Endothelial cell of umbilical vein (primary cell): ENCODE results near the gene CTSC. TPM values are rescaled to one million over a fixed set of nuclear protein-coding genes. Genes with fewer than 3 reads are reported as not detected.
"Not testable (repeated sequence)": the region's sequence is repeated elsewhere in the genome, so short reads cannot be mapped to it uniquely, and the experiment has no call there.

ENCODE experiments used
- BruUV-seq: library from RNA; stranded (reverse); fragments of 400-500 nt; replicated peaks from 2 replicates; lab custom pipeline; 2021; lab: Mats Ljungman, UMichigan
- CTCF ChIA-PET: fragments of 300-600, 350-600 bp; sonication (Branson Sonifier 250); formaldehyde crosslinking; loops from one replicate; lab custom pipeline; 2021; ENCODE audit warnings: antibody characterized with exemption, inconsistent platforms; lab: Charles Lee
- POLR2A ChIA-PET: fragments of 300-600, 350-600 bp; sonication (Branson Sonifier 250); formaldehyde crosslinking; loops from one replicate; lab custom pipeline; 2021; ENCODE audit warnings: antibody characterized with exemption, inconsistent platforms; lab: Charles Lee
- DNase-seq: peaks from one replicate; pipeline ENCODE4 v3.0.0-alpha.2; 2011; ENCODE audit warnings: low read depth, low spot score
- FAIRE-seq: peaks from 2 replicates; lab custom pipeline; 2011; peaks lifted over from hg19 to GRCh38; lab: Jason Lieb, UNC
- H2AFZ ChIP-seq: 2 replicates; pipeline ENCODE4 v1.6.0; 2012; ENCODE audit warnings: low read depth, low read length, control low read depth, inconsistent platforms
- H3K27ac ChIP-seq: 2 replicates; pipeline ENCODE4 v1.5.1; 2011; ENCODE audit warnings: low read depth, mild to moderate bottlenecking, control low read depth, low read length, moderate library complexity; ENCODE audit not compliant: insufficient read depth
- H3K27me3 ChIP-seq, 2 experiments: 2 replicates each; pipeline versions ENCODE4 v1.6.0 to v1.6.1; 2011; ENCODE audit warnings: low read length in 2 of 2, mixed read lengths in 1 of 2; ENCODE audit not compliant: control insufficient read depth in 2 of 2, insufficient read depth in 2 of 2
- H3K36me3 ChIP-seq, 2 experiments: 2 replicates in 1 of 2; 3 replicates in 1 of 2; pipeline ENCODE4 v1.5.1; 2011; ENCODE audit warnings: low read length in 2 of 2, mild to moderate bottlenecking in 1 of 2, moderate library complexity in 1 of 2; ENCODE audit not compliant: control insufficient read depth in 2 of 2, insufficient read depth in 2 of 2; ENCODE audit errors: extremely low read depth in 1 of 2
- H3K4me1 ChIP-seq: 3 replicates; pipeline ENCODE4 v1.5.1; 2011; ENCODE audit warnings: mild to moderate bottlenecking, low read length; ENCODE audit not compliant: control insufficient read depth, insufficient read depth; ENCODE audit errors: extremely low read depth
- H3K4me2 ChIP-seq: 2 replicates; pipeline ENCODE4 v1.6.1; 2011; ENCODE audit warnings: low read length, control low read depth, mixed read lengths; ENCODE audit not compliant: insufficient read depth
- H3K4me3 ChIP-seq, 3 experiments: fragments of 200-600 bp in 1 of 3; sonication (generic), shearing (Covaris generic) in 1 of 3; replicated peaks in 1 of 3; 2 replicates each; pipeline ENCODE4 v1.5.1; 2011 to 2016; ENCODE audit warnings: control low read depth in 3 of 3, low read length in 3 of 3, mild to moderate bottlenecking in 2 of 3, inconsistent platforms in 1 of 3, low read depth in 1 of 3, moderate library complexity in 1 of 3; ENCODE audit not compliant: insufficient read depth in 1 of 3
- H3K79me2 ChIP-seq: 2 replicates; pipeline ENCODE4 v1.6.0; 2012; ENCODE audit warnings: low read length, inconsistent platforms; ENCODE audit not compliant: control insufficient read depth, insufficient read depth
- H3K9ac ChIP-seq: replicated peaks from 2 replicates; pipeline ENCODE3; 2011; ENCODE audit warnings: low read length, control low read depth; ENCODE audit not compliant: insufficient read depth; ENCODE audit errors: extremely low read depth
- H3K9me1 ChIP-seq: replicated peaks from 3 replicates; pipeline ENCODE4 v1.6.0; 2011; ENCODE audit warnings: mild to moderate bottlenecking, low read length; ENCODE audit not compliant: control insufficient read depth, insufficient read depth; ENCODE audit errors: extremely low read depth
- H3K9me3 ChIP-seq: replicated peaks from 2 replicates; pipeline ENCODE4 v1.5.1; 2012; ENCODE audit warnings: low read length, inconsistent platforms; ENCODE audit not compliant: control insufficient read depth, insufficient read depth
- H4K20me1 ChIP-seq: replicated peaks from 2 replicates; pipeline ENCODE3; 2011; ENCODE audit warnings: mild to moderate bottlenecking, low read length; ENCODE audit not compliant: control insufficient read depth, insufficient read depth; ENCODE audit errors: extremely low read depth
- MAX ChIP-seq: IDR thresholded peaks from 2 replicates; pipeline ENCODE4 v1.6.1; 2011; ENCODE audit not compliant: insufficient read depth, insufficient read length
- MYC ChIP-seq: IDR thresholded peaks from one replicate; pipeline ENCODE4 v1.6.1; 2011; ENCODE audit warnings: mild to moderate bottlenecking, low read depth, low read length
- POLR2A ChIP-seq: IDR thresholded peaks from 2 replicates; pipeline ENCODE4 v1.6.1; 2012; ENCODE audit warnings: low read depth, mild to moderate bottlenecking, control low read depth, low read length
- dilution Hi-C: fragments of 300-500 bp; cut with MboI; formaldehyde crosslinking; loops from one replicate; pipeline ENCODE4 v1.15.0; 2019; ENCODE audit warnings: low sequenced_read_pairs; ENCODE audit not compliant: extremely low pct_ligation_motif_present
- intact Hi-C: fragments of 100-400 bp; cut with micrococcal nuclease; formaldehyde crosslinking; loops from one replicate; pipeline ENCODE4 v1.10.0; 2022
- polyA plus RNA-seq, 4 experiments: library from polyadenylated mRNA; depleted of rRNA in 3 of 4; stranded (reverse) in 3 of 4; unstranded in 1 of 4; fragments of >200 nt; gene quantifications; 2 replicates each; pipeline versions ENCODE4 v1.2.1 to v1.2.3, GENCODE V29; 2011 to 2012; ENCODE audit warnings: missing spikeins in 1 of 4
- total RNA-seq: library from RNA; stranded (reverse); gene quantifications from 2 replicates; pipeline ENCODE4 v1.2.3, GENCODE V29; 2021

The CTSC gene
- total and polyA plus RNA-seq, 2 donors (not counting 3 experiments of a cell fraction or from before 2014, with no cell fraction given) = 130 to 186 TPM

- Histone ChIP-seq H3K9ac (no peak overlapping the region), H4K20me1 (no peaks in the 10 kb centered on the region), H3K4me3 (no peak overlapping the region), H3K9me3 (no peaks in the 10 kb centered on the region), H3K27ac (no peak overlapping the region), H3K79me2 (no peaks in the 10 kb centered on the region), H2AFZ (no peak overlapping the region), H3K4me1 (no peaks in the 10 kb centered on the region), H3K9me1 (no peaks in the 10 kb centered on the region), H3K27me3 (no peaks in the 10 kb centered on the region), H3K36me3 (no peaks in the 10 kb centered on the region), H3K4me2 (no peak overlapping the region)
- FAIRE-seq (no peak), DNase-seq (no peak)
- TF ChIP-seq MYC = no peak
- no peak for TF ChIP-seq MAX
- TF ChIP-seq POLR2A = no peak
- intact Hi-C loops (no loop called here), dilution Hi-C loops (no loop called here)
- CTCF ChIA-PET = no interaction called here
- POLR2A ChIA-PET = no interaction called here
- no TSS peak for BruUV-seq
Measured at GRCh38 chr11:88246696-88247095, 90.8 kb downstream of the CTSC start.

- H3K79me2 ChIP-seq, POLR2A ChIA-PET, DNase-seq, H3K36me3 ChIP-seq, H3K27ac ChIP-seq, H2AFZ ChIP-seq, FAIRE-seq, H3K4me2 ChIP-seq, H3K4me3 ChIP-seq, H3K9me3 ChIP-seq, CTCF ChIA-PET, H3K4me1 ChIP-seq, H3K9me1 ChIP-seq, H3K9ac ChIP-seq, H4K20me1 ChIP-seq, BruUV-seq, intact Hi-C loops, dilution Hi-C loops, H3K27me3 ChIP-seq: not testable (repeated sequence)
Measured at GRCh38 chr11:88245576-88245975, 92.0 kb downstream of the CTSC start.

Other genes with a start within 250 kb of the CTSC start
- gene RAB38, start 162.3 kb downstream of the CTSC start, total RNA-seq = 2.1 and 3.6 TPM in 2 replicates
- 2.4 and 3.0 TPM in 2 replicates for gene RAB38, start 162.3 kb downstream of the CTSC start, polyA plus RNA-seq